ENCODE data around the gene EPHA5.

The EPHA5 gene

GRCh38 chr4:65559270-65559669 lies 111.0 kb downstream of the EPHA5 start:
- no peak for DNase-seq (ENCODE audit: low read depth)
- H3K4me3 ChIP-seq (replicated peaks; ENCODE audit: low read depth, low read length): no peak overlapping the region
- TF ChIP-seq CTCF (IDR thresholded peaks at IDR 0.05; ENCODE audit: low read length, missing control alignments): no peak

- TF ChIP-seq CTCF (IDR thresholded peaks at IDR 0.05; ENCODE audit: low read length, missing control alignments): no peak
- no peak overlapping the region for H3K4me3 ChIP-seq (replicated peaks; ENCODE audit: low read depth, low read length)
- DNase-seq (ENCODE audit: low read depth): no peak
Measured at GRCh38 chr4:65552057-65552456, 118.2 kb downstream of the EPHA5 start.

- H3K4me3 ChIP-seq (replicated peaks; ENCODE audit: low read depth, low read length): no peak overlapping the region
- TF ChIP-seq CTCF (IDR thresholded peaks at IDR 0.05; ENCODE audit: low read length, missing control alignments): no peak
- no peak for DNase-seq (ENCODE audit: low read depth)
Measured at GRCh38 chr4:65550500-65550899, 119.8 kb downstream of the EPHA5 start.

- no peak for DNase-seq (ENCODE audit: low read depth)
- TF ChIP-seq CTCF (IDR thresholded peaks at IDR 0.05; ENCODE audit: low read length, missing control alignments): no peak
Measured at GRCh38 chr4:65546882-65547416, 123.3 kb downstream of the EPHA5 start.

GRCh38 chr4:65538571-65538970 lies 131.7 kb downstream of the EPHA5 start:
- H3K4me3 ChIP-seq (replicated peaks; ENCODE audit: low read depth, low read length): no peak overlapping the region
- peak; percentile 72 for DNase-seq (ENCODE audit: low read depth)
- TF ChIP-seq CTCF (IDR thresholded peaks at IDR 0.05; ENCODE audit: low read length, missing control alignments): no peak

More at GRCh38 chr4:65546882-65547416, 123.3 kb downstream of the EPHA5 start:
- no peak overlapping the region for H3K4me3 ChIP-seq (replicated peaks; ENCODE audit: low read depth, low read length)

GRCh38 chr4:65535113-65535512 lies 135.2 kb downstream of the EPHA5 start:
- no peak for DNase-seq (ENCODE audit: low read depth)
- no peak overlapping the region for H3K4me3 ChIP-seq (replicated peaks; ENCODE audit: low read depth, low read length)
- no peak for TF ChIP-seq CTCF (IDR thresholded peaks at IDR 0.05; ENCODE audit: low read length, missing control alignments)

- TF ChIP-seq CTCF (IDR thresholded peaks at IDR 0.05; ENCODE audit: low read length, missing control alignments): no peak
- H3K4me3 ChIP-seq (replicated peaks; ENCODE audit: low read depth, low read length): no peak overlapping the region
- DNase-seq (ENCODE audit: low read depth): no peak
Measured at GRCh38 chr4:65521666-65522065, 148.6 kb downstream of the EPHA5 start.
